HG03354 (cell line): ENCODE measurements around the gene CBX8.

Experiments
- ATAC-seq: cut with Tn5 transposase; IDR thresholded peaks from one replicate; pipeline ENCODE4 v1.9.1; 2021; ENCODE audit warnings: mild to moderate bottlenecking; ENCODE audit not compliant: unreplicated experiment, poor library complexity, severe bottlenecking

Gene CBX8

DNA sequence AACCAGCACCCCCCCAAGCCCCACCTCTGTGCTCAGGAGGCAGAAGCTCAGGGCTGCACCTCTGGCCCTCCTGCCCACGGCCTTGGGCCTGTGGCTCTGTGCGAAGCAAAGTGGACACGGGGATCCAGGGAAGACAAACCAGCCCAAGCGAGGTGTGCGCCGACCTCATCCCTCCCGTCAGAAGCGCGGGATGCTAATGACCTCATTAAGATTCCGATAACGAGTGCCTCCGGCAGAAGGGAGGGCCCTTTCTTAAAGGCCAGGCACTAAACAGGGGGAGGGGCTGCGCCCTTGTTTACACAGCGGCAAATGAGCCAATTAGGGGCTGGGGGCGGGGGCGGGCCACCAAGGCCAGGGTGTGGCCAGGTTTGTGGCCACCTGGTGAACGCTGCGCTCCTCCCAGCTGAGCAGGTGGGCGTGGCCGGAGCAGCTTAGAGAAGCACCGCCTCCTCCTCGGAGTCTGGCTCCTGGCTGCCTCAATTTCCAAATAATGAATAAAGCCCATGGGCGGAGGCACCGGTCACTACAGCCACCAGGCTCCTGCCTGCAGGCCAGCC is 39.2 kb upstream of the CBX8 start:
- ATAC-seq, result no peak

DNA sequence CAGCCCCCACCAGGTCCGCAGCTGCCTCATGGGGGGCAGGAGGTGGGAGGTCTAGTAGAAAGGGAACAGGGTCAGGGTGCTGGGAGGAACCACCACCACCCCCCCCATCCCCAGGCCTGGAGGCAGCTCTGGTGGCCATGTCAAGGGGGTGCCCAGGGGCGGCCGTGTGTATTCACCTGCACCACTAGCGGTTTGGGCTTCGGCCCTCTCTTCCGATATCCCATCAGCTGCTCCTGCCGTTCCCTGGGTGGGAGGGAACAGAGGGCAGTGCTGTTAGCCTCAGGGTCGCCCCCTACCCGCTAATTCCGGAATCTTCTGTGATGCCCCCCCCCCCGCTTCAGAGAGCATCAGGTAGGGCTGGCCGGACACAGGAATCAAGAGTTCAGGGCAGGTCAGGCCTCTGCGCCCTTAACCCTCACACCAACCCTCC is 38.6 kb upstream of the CBX8 start:
- ATAC-seq, result no peak

DNA sequence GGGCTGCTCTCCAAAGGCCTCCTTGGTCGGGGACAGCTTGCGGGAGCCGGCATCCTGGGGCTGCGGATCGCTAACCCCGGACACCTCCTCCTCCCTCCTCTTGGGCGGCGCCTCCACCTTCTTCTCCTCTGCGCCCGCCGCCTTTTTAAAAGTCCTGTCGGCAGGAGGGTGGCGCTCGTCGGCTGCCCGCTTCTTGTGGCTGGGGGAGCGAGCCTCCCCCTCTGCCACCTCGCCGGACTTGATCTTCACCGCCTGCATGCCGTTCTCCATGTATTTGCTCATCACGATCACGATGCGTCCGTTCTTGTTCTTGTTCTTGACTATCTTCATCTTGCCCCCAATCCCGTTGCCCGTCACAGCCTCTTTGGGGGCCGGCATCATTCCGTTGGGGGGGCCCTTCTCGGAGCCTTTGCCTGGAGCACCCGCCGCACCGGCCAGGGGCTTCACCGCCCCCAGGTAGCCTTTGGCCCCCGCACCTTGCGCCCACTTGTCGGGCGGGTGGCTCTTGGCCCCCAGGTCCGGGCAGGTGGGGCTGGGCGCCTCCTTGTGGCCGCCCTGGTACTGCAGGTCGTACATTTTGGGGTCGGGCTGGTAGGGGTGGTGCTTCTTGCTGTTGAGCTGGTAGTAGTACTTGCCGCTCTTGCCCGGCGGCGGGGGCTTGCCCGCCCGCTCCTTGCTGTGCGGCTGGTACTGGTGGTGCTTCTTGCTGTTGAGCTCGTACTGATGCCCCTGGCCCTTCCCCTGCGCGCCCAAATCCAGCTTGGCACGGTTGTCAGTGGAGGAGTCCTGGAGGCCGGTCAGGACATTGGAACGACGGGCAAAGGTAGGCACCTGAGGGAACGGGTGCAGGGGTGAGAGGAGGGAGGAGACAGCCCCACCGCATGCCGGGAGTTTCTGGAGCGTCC is 37.9 kb upstream of the CBX8 start:
- ATAC-seq, result no peak

DNA sequence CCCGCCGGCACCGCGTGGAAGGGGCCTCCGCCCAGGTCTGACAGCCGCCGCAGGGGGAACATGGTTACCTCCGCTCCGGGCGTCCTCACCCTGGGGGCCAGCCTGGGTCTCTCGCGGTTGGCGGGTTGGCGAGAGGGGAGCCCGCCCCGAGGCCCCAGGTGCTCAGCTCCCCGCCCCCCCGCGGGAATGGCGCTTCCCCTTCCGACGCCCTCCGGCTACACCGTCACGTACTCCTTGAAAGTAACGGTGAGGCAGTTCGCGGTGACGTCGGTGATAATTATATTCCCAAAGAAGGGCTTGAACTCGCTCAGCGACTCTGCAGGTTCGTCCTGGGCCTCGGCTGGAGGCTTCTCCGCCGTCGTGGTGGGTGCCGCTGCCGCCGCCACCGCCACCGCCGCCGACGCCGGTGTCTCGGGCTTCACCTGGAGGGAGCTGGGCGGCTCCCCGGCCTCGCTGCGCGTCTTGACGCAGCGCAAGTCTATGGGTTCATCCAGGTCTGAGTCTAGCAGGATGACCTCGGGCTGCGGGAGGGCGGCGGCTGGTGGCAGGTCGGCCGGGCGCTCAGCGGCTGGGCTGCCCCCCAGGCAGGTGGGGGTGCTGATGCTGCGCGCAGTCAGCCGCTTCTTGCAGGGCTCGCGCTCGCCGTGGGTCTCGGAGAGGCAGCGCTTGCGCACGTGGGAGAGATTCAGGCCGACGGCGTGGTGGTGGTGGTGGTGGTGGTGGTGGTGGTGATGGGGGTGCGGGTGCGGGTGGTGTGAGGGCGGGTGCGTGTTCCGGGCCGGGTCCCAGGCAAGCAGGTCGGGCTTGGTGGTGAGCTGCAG is 37.1 kb upstream of the CBX8 start:
- no peak for ATAC-seq

DNA sequence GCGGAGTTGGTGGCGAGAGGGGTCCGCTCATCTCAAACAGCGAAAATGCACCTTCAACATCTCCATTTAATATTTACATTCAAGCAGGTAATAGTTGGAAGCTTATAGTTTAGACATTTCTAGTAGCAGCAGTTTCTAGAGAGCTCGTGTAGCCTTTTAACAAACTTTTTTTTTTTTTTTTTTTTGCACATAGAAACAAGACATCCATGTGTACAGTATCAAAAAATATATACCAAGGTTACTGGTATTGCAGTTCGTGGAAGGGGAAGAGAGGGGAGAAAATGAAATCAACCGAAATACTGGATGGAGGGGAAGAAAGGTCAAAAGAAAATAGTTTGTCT is 36.2 kb upstream of the CBX8 start:
- ATAC-seq, result no peak

DNA sequence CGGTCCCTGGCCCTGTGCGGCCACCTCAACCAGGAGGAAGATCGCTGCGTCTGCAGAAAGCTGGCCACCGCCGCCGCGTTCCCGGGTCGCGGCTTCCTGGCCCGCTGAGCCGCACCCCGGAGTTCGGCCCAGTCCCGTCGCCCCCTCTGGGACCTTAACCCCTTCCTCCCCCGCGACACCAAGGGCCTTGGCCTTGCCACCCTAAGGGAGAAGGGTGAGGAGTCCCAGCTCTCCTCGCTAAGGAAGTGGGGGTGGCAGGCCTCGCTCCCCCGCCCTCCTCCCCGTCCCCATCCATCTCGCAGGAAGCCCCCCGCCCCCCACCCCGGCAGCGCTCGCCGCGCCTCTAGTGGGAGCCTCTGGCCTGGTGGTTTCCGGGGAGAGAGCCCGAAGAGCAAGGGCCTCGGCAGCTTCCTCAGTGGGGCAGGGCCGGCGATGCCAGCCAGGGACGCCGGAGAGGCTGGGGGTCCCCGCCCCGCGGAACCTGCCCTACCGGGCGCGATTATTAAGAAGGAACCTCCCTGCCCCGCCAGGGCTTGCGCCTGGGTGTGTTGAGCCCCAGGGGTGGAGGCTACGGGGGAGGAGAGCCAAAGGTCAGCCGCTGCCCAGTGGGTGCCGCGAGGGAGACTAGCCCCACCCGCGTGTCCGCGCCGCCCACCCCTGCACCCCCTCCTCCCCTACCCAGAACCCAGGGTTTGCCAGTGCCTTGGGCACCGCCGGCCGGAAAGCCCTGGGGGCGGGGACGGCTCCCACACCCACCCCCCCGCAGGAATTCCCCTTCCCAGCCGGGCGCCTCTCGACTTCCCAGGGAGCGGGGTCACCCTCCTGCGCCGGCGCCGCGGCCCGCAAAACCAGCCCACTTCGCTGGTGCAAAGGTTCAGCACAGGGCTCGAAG is 35.6 kb upstream of the CBX8 start:
- ATAC-seq, result no peak

DNA sequence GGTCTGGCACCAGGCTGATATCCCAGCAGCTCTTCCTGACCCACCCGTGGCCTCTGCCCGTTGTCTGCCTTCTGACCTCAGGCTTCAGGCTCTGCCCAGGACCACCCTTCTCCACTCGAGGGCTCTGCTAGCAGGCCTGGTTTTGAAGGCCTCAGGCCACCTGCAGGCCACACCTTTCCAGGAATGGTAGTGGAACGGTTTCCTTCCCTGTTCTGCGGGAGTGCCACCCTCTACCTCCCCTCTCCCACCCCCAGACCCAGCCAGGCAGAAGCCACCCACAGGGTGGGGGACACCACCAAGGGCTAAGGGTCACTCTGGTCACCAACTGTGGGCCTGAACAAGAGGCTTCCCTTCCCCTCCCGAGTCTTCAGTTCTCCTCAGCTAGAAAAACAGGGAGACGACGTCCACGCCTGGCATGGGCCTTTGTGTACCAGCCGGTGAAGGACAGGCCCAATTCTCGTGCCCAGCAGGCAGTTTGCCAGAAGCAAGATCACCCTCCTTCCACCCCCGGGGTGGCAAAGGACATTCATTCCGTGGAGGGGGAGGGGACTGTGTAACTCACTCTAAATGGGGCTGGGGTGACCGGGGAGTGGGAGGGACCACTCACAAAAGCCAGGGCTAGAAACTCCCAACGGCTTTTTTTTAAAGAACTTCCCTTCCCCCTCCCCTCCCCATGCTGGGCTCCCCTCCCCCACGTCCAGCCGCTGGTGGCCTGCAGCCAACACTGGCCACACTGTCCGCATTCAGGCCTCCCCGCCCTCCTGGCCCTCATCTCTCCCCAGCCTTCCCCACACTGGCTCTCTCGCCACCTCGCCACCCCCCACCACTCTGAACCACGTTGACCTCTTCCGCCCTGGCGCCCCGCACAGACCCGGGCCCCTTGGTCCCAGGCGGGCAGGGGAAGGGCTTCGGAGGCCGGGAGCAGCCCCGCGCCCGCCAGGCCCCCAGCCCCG is 34.7 kb upstream of the CBX8 start:
- no peak for ATAC-seq

DNA sequence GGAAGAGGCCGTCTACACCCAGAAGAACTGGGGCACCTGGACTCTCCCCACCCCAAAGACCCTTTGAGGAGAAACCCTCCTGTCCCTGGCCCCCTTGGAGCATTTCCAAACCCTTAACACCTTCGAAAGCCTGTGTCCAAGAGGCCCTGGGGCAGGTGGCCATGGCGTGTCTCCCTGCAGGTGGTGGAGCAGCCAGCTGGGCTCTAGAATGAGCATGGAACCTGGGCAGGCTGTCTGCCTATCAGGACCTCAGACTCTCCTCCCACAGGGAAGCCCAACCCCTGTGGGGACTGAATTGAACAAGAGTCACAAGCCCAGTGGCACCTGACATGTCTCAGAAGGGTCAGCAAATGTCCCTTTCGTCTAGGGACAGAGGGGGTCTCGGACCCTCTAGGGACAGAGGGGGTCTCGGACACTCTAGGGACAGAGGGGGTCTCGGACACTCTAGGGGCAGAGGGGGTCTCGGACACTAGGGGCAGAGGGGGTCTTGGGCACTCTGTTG is 33.9 kb upstream of the CBX8 start:
- ATAC-seq, result no peak

DNA sequence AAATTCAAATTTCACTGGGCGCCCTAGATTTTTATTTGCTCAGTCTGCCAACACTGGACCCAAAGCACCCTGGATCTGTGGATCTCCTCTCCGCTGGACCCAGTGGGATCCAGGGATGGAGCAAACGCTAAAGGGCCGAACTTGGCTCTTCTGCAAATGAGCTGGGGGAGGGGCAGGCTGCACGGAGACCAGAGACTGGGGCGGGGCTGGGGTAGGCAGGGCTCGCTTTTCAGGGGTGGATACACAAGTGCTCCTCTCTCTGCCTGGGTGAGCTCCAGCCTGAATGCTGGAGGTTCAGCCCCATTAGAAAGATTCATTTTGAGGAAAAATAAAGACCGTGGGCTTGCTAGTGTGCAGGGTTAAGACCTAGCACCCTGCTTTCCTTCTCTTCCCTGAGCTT is 33.4 kb upstream of the CBX8 start:
- no peak for ATAC-seq

DNA sequence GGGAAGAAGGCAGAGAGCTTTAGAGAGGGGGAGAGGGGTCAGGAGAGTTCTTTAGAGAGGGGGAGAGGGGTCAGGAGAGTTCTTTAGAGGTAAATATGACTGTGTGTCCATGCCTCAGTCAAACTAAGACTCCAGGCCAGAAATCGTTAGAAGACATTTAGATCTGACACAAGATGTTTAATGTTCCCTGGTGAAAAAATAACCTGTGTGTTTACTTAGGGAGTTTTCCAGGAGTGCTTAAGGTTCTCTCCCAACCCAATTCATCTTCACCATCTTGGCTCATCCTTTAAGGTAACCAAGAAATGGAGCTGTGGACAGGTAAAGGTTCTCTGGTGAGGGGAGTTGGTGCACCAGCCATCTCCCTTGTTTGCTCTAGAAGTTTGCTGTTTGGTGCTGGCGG is 32.6 kb upstream of the CBX8 start:
- no peak for ATAC-seq

DNA sequence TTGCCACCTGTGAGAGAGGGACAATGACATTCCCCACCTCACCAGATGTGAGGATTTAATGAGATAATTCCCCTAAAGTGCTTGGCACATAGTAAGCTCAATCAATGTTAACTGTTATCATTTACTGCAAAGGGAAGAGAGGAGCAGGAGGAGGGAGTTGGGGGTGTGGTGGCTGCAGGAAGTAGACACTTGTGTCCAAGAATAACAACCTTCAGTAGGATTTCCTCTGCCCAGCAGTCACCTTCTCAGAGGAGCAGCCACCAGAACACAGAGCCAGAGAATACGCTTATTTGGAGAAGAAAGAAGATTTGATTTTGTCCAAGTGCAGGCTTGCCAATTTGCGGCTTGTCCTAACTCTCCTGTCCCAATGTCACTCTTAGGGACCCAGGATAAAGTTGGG is 32.1 kb upstream of the CBX8 start:
- no peak for ATAC-seq

DNA sequence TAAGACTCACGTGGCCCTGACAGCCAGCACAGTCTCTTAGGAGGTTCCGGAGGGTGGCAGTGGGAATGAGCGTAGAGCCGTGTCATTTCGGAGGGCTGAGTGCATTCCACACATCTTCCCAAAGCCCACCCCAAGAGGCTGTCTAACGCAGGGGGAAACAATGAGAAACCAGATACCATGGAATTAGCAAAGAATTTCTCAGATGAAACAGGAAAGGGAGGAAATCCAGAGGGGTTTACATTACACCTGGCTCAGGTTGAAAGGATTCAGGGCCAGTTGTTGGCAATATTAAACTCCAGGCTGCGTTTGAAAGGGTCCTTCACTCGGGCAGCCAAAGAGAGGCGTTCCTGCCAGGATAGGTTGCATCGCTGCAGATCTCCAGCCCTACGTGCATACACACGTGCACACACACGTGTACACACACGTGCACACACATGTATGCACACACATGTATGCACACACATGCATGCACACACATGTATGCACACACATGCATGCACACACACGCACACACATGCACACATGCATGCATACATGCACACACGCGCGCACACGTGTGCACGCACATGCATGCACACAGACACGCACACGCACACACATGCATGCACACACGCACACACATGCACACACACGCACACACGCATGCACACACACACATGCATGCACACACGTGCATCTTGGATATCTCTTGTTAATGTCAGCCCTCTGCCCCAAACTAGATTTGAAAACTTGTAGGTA is 30.1 kb upstream of the CBX8 start:
- no peak for ATAC-seq

DNA sequence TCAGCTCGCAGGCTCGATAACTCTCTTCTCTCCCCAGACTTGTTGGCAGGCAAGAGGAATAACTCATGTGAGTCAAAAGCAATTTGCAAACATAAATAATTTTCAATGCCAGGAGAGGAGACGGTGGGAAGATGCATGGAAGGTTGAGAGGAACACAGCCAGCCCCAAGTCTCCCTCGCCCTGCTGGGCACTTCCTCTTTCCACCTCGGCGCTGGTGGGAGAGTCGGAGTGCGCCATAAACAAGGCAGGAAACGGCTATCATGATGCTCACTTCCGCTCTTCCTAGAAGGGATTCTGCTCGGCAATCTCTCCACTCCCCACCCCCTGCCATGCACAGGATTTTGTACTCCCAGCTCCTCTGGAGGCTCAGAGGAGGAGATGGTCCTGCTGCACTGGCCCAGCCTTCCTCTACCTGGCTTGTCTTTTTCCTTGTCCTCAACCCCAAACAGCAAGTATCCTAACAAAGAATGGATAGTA is 29.4 kb upstream of the CBX8 start:
- no peak for ATAC-seq

DNA sequence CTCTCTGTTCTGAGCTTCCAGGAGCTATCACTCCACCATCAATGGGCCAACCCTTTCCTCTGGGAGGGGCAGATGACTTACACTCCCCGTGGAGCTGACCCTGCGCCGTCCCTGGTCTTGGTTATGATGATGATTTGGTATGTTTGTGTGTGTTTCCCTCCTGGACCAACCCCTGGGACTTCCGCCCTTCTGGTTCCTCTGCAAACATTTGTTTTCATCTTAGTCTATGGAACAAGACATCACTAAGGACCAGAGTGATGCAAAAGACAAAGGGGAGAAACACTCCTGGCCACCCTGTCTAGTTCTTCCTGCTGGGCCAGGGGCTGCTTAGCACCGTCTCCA is 28.7 kb upstream of the CBX8 start:
- ATAC-seq, result no peak

DNA sequence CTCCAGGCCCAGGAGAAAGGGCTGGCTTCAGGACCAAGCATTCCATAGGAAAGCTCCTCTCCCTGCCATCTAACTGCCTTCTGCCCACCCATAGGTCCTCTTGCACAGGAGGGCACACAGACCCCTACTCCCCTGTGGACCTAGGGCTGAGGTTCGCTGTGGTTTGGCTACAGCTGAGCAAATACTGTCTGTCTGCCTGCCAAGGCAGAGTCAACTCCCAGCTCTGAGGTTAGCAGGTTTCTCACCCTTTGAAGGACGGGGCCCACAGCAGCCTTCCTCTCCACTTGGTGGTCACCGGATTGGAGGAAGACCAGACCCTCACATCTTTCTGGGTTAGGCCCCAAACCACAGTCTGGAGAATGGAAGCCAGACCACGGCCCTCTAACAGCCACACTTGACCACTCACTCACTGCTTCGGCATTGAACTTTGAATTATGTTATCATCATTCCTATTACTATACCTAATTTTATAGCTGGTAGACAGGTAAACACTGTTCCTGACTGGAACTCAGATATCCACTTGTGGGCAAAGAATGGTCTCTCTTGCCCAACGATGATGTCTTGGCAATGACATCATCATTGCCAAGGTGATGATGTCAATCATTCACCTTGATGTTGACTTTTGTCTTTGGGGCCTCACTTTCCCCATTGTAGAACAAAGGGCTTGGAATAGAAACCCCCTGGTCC is 28.2 kb upstream of the CBX8 start:
- ATAC-seq, result no peak

DNA sequence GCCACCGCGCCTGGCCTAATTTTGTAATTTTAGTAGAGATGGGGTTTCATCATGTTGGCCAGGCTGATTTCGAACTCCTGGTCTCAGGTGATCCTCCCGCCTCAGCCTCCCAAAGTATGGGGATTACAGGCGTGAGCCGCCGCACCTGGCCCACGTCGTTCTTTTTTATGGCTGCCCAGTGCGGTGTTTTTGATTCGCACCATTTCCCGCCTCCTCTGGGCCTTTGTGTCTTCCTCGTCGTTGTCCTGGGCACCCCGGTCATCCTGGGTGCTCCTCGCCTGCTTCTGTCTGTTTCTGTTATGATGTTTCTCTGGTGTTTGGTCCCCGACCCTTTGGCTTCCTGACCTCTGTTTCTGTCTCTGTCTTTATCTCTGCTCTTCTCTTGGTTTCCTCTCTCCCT is 27.4 kb upstream of the CBX8 start:
- no peak for ATAC-seq

DNA sequence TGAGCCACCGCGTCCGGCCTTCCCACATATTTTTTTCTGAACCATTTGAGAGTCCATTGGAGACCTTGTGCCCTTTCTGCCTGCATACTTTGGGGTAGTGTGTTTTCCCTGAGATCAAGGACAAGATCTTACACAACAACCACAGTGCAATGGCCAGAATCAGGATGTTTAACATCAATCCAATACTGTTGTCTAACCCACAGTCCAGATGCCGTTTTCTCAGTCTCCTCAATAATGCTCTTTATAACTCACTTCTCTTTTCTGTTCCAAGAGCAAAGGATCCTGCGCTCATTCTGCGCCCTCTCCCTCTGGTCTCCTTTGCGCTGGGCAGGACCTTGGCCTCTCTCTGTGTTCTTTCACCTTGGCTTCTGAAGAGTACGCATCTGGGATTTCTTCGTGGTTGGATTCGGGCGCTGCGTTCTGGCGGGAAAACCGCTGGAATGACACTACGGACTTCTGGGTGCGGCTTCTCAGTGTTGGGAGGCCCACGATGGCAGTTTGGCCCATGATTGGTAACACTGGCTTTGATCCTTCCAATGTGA is 25.8 kb upstream of the CBX8 start:
- ATAC-seq, result no peak
